Body of pancreas (tissue), 4 donors: ENCODE measurements around the gene ZNF880. TPM values are rescaled to one million over a fixed set of nuclear protein-coding genes. Genes with fewer than 3 reads are reported as not detected.

Experiments used
- ATAC-seq: fragments of 150-250 bp; one replicate; pipeline ENCODE4 v1.9.1; 2016
- DNase-seq, 4 donors: peaks; one replicate each; pipeline ENCODE4 v3.0.0-alpha.2; 2019
- H3K27ac ChIP-seq, 4 donors: fragments of 200-600 bp; sonication (generic); 1 replicate in 3 of 4; 2 replicates in 1 of 4; pipeline versions ENCODE4 v1.5.1 to v1.6.1; 2016 to 2019; ENCODE audit warnings: mild to moderate bottlenecking in 1 of 4, mixed read lengths in 1 of 4, moderate library complexity in 1 of 4
- H3K27me3 ChIP-seq, 2 donors: fragments of 200-600 bp; sonication (generic); one replicate each; pipeline ENCODE4 v1.6.0; 2016; ENCODE audit warnings: mild to moderate bottlenecking in 1 of 2
- H3K36me3 ChIP-seq, 2 donors: fragments of 200-600 bp; sonication (generic); replicated peaks in 1 of 2; 2 replicates each; pipeline ENCODE4 v1.5.1; 2016; ENCODE audit warnings: low read depth in 2 of 2; ENCODE audit not compliant: insufficient read depth in 1 of 2
- H3K4me1 ChIP-seq: fragments of 200-600 bp; sonication (generic); one replicate; pipeline ENCODE4 v1.6.0; 2016
- H3K4me3 ChIP-seq, 2 donors: fragments of 200-600 bp; sonication (generic); 1 replicate in 1 of 2; 2 replicates in 1 of 2; pipeline ENCODE4 v1.5.1; 2016 to 2019
- H3K9me3 ChIP-seq, 3 donors: fragments of 200-600 bp; sonication (generic); 1 replicate in 2 of 3; 2 replicates in 1 of 3; pipeline ENCODE4 v1.5.1; 2016
- CTCF ChIP-seq, 7 experiments: fragments of 450-650 bp in 4 of 7; fragments of 200-600 bp in 3 of 7; sonication (generic) in 3 of 7; IDR thresholded peaks; one replicate each; pipeline ENCODE4 v1.5.1; 2016 to 2019; ENCODE audit warnings: antibody characterized with exemption in 7 of 7
- POLR2A ChIP-seq, 3 donors: fragments of 450-650 bp; IDR thresholded peaks; one replicate each; pipeline ENCODE4 v1.6.1; 2016; ENCODE audit warnings: antibody characterized with exemption in 3 of 3, mild to moderate bottlenecking in 2 of 3
- WGBS, 2 donors: methylation state at CpG; one replicate each; pipeline ENCODE4 v1.1.5; 2017; 5-methylcytosine and 5-hydroxymethylcytosine counted together
- intact Hi-C: fragments of 100-400 bp; cut with DNase I; formaldehyde crosslinking; loops from one replicate; pipeline ENCODE4 v1.15.1; 2023
- total RNA-seq, 2 donors: library from RNA; depleted of rRNA; stranded (reverse); fragments of >200 nt; gene quantifications; one replicate each; pipeline ENCODE4 v1.1.0, GENCODE V29; 2016

Gene ZNF880
- total RNA-seq, 2 donors from 2014 or later, result 12.2 to 17.8 TPM

- WGBS, 2 donors, result 0 to 1% methylated on average over 22 to 36 of the region's 36 CpGs
- ATAC-seq (peak; percentile 99), DNase-seq (peak; percentile 94 to 96 (median 95))
- intact Hi-C loops, result no loop called here
- Histone ChIP-seq H3K4me1 (peaks cover 15% of the 10 kb centered on the region), H3K27me3 (no peaks in the 10 kb centered on the region), H3K27ac (peak within 1 kb of the TSS in 3 of 4 donors; percentile 20 to 62 (median 60)), H3K9me3 (peaks cover 0 to 4% (median 0%) of the 10 kb centered on the region in 3 donors), H3K36me3 (peaks cover 4 to 9% of the 10 kb centered on the region in 2 donors), H3K4me3 (peak within 1 kb of the TSS; percentile 36 to 53)
- TF ChIP-seq CTCF (IDR thresholded peaks at IDR 0.05), result no peak
- TF ChIP-seq POLR2A (IDR thresholded peaks at IDR 0.05), result peak; percentile 27 to 82 (median 77)
Observed at GRCh38 chr19:52397310-52398080, 27.8 kb downstream of the ZNF880 start, which contains the start of gene ZNF528. Gene ZNF528, plus strand, starts transcription at chr19:52397849. Its CDS starts 4,165 bp downstream, at chr19:52402014.

- H3K9me3 ChIP-seq, result peaks cover 0 to 4% (median 0%) of the 10 kb centered on the region in 3 donors
- H3K4me3 ChIP-seq, result peak overlapping the region; percentile 36 to 53
- peak overlapping the region in 3 of 4 donors; percentile 20 to 62 (median 60) for H3K27ac ChIP-seq
- H3K36me3 ChIP-seq, result peaks cover 6 to 9% of the 10 kb centered on the region in 2 donors
- intact Hi-C loops, result no loop called here
- ATAC-seq, result no peak
- TF ChIP-seq POLR2A (IDR thresholded peaks at IDR 0.05), result peak in 2 of 3 donors; percentile 3 to 4
- TF ChIP-seq CTCF (IDR thresholded peaks at IDR 0.05), result no peak
- 3 to 4% methylated on average over 14 of the region's 14 CpGs for WGBS, 2 donors
- DNase-seq, result peak in 2 of 4 donors; percentile 2 to 5
- no peaks in the 10 kb centered on the region for H3K27me3 ChIP-seq
- H3K4me1 ChIP-seq, result peaks cover 15% of the 10 kb centered on the region
Observed at GRCh38 chr19:52398081-52398441, 28.3 kb downstream of the ZNF880 start.

- H3K27ac ChIP-seq, result no peak overlapping the region
- peaks cover 30% of the 10 kb centered on the region in 2 donors for H3K36me3 ChIP-seq
- H3K9me3 ChIP-seq, result peaks cover 0 to 46% (median 0%) of the 10 kb centered on the region in 3 donors
- DNase-seq (no peak), ATAC-seq (no peak)
- intact Hi-C loops, result no loop called here
- H3K27me3 ChIP-seq, result no peaks in the 10 kb centered on the region
- no peak for TF ChIP-seq POLR2A (IDR thresholded peaks at IDR 0.05)
- no peak for TF ChIP-seq CTCF (IDR thresholded peaks at IDR 0.05)
- H3K4me1 ChIP-seq, result no peaks in the 10 kb centered on the region
- H3K4me3 ChIP-seq, result no peak overlapping the region
- WGBS, 2 donors, result 97 to 98% methylated on average over 6 of the region's 6 CpGs
Observed at GRCh38 chr19:52410276-52410675, 40.6 kb downstream of the ZNF880 start.

GRCh38 chr19:52415711-52416110 lies 46.0 kb downstream of the ZNF880 start:
- H3K9me3 ChIP-seq, result peaks cover 0 to 62% (median 0%) of the 10 kb centered on the region in 3 donors
- no peak overlapping the region for H3K27ac ChIP-seq
- TF ChIP-seq POLR2A (IDR thresholded peaks at IDR 0.05) (no peak), CTCF (IDR thresholded peaks at IDR 0.05) (no peak)
- H3K4me3 ChIP-seq, result no peak overlapping the region
- no peaks in the 10 kb centered on the region for H3K27me3 ChIP-seq
- peaks cover 0 to 8% of the 10 kb centered on the region in 2 donors for H3K36me3 ChIP-seq
- ATAC-seq (no peak), DNase-seq (no peak)
- WGBS, 2 donors, result 82 to 90% methylated on average over 5 of the region's 5 CpGs
- H3K4me1 ChIP-seq, result no peaks in the 10 kb centered on the region
- intact Hi-C loops, result no loop called here
